OCI-LY7 (cell line): Measurements from ENCODE around the gene PDE6H. TPM values are rescaled to one million over a fixed set of nuclear protein-coding genes. Genes with fewer than 3 reads are reported as not detected.
A peak's percentile ranks its signal among the peaks of the same experiment; 100 is the strongest.

Source experiments
- BruUV-seq: library from RNA; stranded (reverse); fragments of 400-500 nt; replicated peaks from 2 replicates; lab custom pipeline; 2021; lab: Mats Ljungman, UMichigan
- CTCF ChIA-PET: fragments of 300-600 bp; sonication (Branson Sonifier 250); formaldehyde crosslinking; loops from one replicate; lab custom pipeline; 2022; ENCODE audit warnings: antibody characterized with exemption; ENCODE audit not compliant: unreplicated experiment; lab: Charles Lee
- POLR2A ChIA-PET: fragments of 300-600 bp; sonication (Branson Sonifier 250); formaldehyde crosslinking; loops from one replicate; lab custom pipeline; 2022; ENCODE audit warnings: antibody characterized with exemption; lab: Charles Lee
- DNase-seq: peaks from one replicate; pipeline ENCODE4 v3.0.0-alpha.2; 2015; ENCODE audit warnings: low spot score
- H2AFZ ChIP-seq: fragments of 200-600 bp; sonication (generic), shearing (Covaris generic); 2 replicates; pipeline ENCODE4 v1.6.1; 2014; ENCODE audit warnings: mild to moderate bottlenecking, antibody characterized with exemption, low read length, moderate library complexity
- H3K27ac ChIP-seq: fragments of 200-600 bp; sonication (generic); 2 replicates; pipeline ENCODE4 v1.5.1; 2014; ENCODE audit warnings: mixed run types, low read depth, mild to moderate bottlenecking, moderate library complexity, low read length, inconsistent platforms; ENCODE audit not compliant: poor library complexity, severe bottlenecking
- H3K36me3 ChIP-seq: fragments of 200-600 bp; sonication (generic); 2 replicates; pipeline ENCODE4 v1.6.1; 2014; ENCODE audit warnings: mild to moderate bottlenecking, antibody characterized with exemption, low read length, moderate library complexity, mixed read lengths; ENCODE audit not compliant: insufficient read depth
- H3K4me1 ChIP-seq: fragments of 200-600 bp; sonication (generic); 2 replicates; pipeline ENCODE4 v1.5.1; 2014; ENCODE audit warnings: mild to moderate bottlenecking, low read length; ENCODE audit not compliant: insufficient read depth, poor library complexity, severe bottlenecking
- H3K4me2 ChIP-seq: fragments of 200-600 bp; sonication (generic); 2 replicates; pipeline ENCODE4 v1.6.1; 2014; ENCODE audit warnings: mild to moderate bottlenecking, low read length
- H3K4me3 ChIP-seq: fragments of 200-600 bp; sonication (generic); 2 replicates; pipeline ENCODE4 v1.5.1; 2014; ENCODE audit warnings: mild to moderate bottlenecking, low read depth, low read length; ENCODE audit not compliant: poor library complexity, severe bottlenecking
- H3K79me2 ChIP-seq: fragments of 200-600 bp; sonication (generic); 2 replicates; pipeline ENCODE4 v1.6.1; 2016; ENCODE audit warnings: low read depth, mild to moderate bottlenecking, low read length, moderate library complexity, mixed read lengths; ENCODE audit not compliant: insufficient read depth
- H3K9me2 ChIP-seq: fragments of 200-600 bp; sonication (generic); 2 replicates; pipeline ENCODE4 v1.6.1; 2016; ENCODE audit warnings: mild to moderate bottlenecking, low read length, mixed read lengths; ENCODE audit not compliant: insufficient read depth
- H3K9me3 ChIP-seq: fragments of 200-600 bp; sonication (generic); 2 replicates; pipeline ENCODE4 v1.6.1; 2014; ENCODE audit warnings: mild to moderate bottlenecking, mixed run types, low read length, mixed read lengths
- H4K20me1 ChIP-seq: fragments of 200-600 bp; sonication (generic); 2 replicates; pipeline ENCODE4 v1.6.1; 2014; ENCODE audit warnings: mild to moderate bottlenecking, antibody characterized with exemption, low read length, moderate library complexity, mixed read lengths; ENCODE audit not compliant: insufficient read depth
- CTCF ChIP-seq: fragments of 200-600 bp; sonication (generic); conservative IDR thresholded peaks from 2 replicates; pipeline ENCODE4 v1.5.1; 2014; ENCODE audit warnings: mild to moderate bottlenecking, antibody characterized with exemption, low read length, moderate library complexity, mixed read lengths
- EZH2phosphoT487 ChIP-seq: fragments of 200-600 bp; sonication (generic); IDR thresholded peaks from 2 replicates; pipeline ENCODE4 v1.6.1; 2018; ENCODE audit warnings: low read depth, borderline replicate concordance, mild to moderate bottlenecking, mixed run types, antibody characterized with exemption, low read length, moderate library complexity, mixed read lengths
- intact Hi-C: fragments of 100-400 bp; cut with micrococcal nuclease; formaldehyde crosslinking; loops from one replicate; pipeline ENCODE4 v1.10.0; 2022; ENCODE audit not compliant: unreplicated experiment
- total RNA-seq, 2 experiments: library from RNA; depleted of rRNA in 1 of 2; stranded (reverse); fragments of >200 nt in 1 of 2; shearing (Covaris generic) in 1 of 2; gene quantifications; 2 replicates each; pipeline ENCODE4 v1.2.3, GENCODE V29; 2014 to 2022

PDE6H gene
- total RNA-seq, 2 experiments from 2014 or later, result not detected

GRCh38 chr12:14954269-14954668 is 18.6 kb upstream of the PDE6H start:
- Histone ChIP-seq H3K27ac (peak overlapping the region; percentile 97), H2AFZ (no peak overlapping the region), H3K79me2 (peaks cover 100% of the 10 kb centered on the region), H3K36me3 (peaks cover 87% of the 10 kb centered on the region), H3K4me3 (peak overlapping the region; percentile 72), H3K4me1 (peaks cover 98% of the 10 kb centered on the region), H3K9me3 (no peaks in the 10 kb centered on the region), H4K20me1 (peaks cover 57% of the 10 kb centered on the region), H3K4me2 (peak overlapping the region; percentile 94), H3K9me2 (no peaks in the 10 kb centered on the region)
- CTCF ChIA-PET, result interaction anchor here (0.5 to 0.6 kb wide), 2 partner anchors 38 to 180 kb away, joined by 3 read pairs; a partner anchor contains a TSS
- BruUV-seq, result no TSS peak
- TF ChIP-seq CTCF (no peak), EZH2phosphoT487 (no peak)
- POLR2A ChIA-PET, result interaction anchor here (0.7 to 1.2 kb wide), 6 partner anchors 9 to 183 kb away, joined by 3 to 4 read pairs (median 3); a partner anchor contains a TSS
- DNase-seq, result peak; percentile 79
- intact Hi-C loops, result loop anchor here (10.0 kb wide), 3 partner anchors 549 to 931 kb away; partner anchors contain the start of gene STRAP

DNA sequence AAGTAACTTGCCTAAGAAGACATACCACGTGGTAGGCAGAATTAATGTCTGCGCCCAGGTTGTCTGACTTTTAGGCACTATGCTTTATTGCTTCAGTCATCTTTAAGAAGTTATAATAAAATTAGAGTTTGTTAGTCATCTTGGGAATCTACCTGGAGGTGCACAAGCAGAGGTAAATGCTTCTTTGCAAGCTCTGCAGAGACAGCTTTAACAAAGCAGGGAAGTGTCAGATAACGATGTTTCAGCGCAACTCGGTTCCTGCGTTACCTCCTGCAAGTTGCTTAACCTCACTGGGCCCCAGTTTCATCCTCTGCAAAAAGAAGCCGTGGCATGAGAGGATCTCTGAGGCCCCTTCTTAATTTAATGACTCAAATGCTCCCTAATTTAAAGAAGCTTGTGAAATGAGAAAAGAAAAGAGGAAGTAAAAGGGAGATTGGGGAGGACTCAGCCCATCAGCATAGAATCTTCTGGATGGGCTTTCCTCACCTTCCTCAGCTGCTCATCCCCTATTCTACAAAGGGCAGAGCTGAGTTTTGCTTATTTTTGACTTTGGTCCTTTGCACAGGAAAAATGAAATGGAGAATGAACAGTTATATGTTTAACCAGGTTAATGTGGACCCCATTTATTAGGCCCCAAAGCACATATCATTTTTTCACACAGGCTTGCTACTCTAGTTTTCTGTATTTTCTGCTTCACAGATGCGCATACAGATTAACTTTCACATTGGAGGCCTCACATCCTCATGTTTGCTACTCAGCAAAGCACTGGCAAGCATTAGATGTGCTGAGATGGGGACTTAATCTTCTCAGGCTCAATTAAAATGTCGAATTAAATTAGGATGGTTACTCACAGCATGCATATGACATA is 16.6 kb upstream of the PDE6H start:
- H4K20me1 ChIP-seq, result peaks cover 60% of the 10 kb centered on the region
- BruUV-seq, result no TSS peak
- ChIA-PET CTCF (no interaction called here), POLR2A (interaction anchor here (1.0 to 2.5 kb wide), 6 partner anchors 10 to 186 kb away, joined by 3 to 8 read pairs (median 3); no protein-coding TSS in a partner anchor)
- no peak for TF ChIP-seq CTCF
- TF ChIP-seq EZH2phosphoT487, result no peak
- peak overlapping the region; percentile 97 for H3K27ac ChIP-seq
- H3K79me2 ChIP-seq, result peaks cover 100% of the 10 kb centered on the region
- intact Hi-C loops, result loop anchor here (5.0 to 10.0 kb wide), 4 partner anchors 74 to 929 kb away; partner anchors contain the start of gene STRAP
- H3K4me3 ChIP-seq, result peak overlapping the region; percentile 72
- H3K4me2 ChIP-seq, result peak overlapping the region; percentile 94
- H3K9me2 ChIP-seq, result no peaks in the 10 kb centered on the region
- no peaks in the 10 kb centered on the region for H3K9me3 ChIP-seq
- peaks cover 78% of the 10 kb centered on the region for H3K4me1 ChIP-seq
- DNase-seq, result peak; percentile 53
- no peak overlapping the region for H2AFZ ChIP-seq
- H3K36me3 ChIP-seq, result peaks cover 78% of the 10 kb centered on the region
